Activated gamma-delta T cell treated with anti-CD3 and anti-CD28 coated beads, Interleukin-2, amount 50 U/mL, for 16 hours (primary cell): ENCODE results near the gene TPST2.

Source experiments
- DNase-seq: peaks from one replicate; pipeline ENCODE4 v3.0.0-alpha.2; 2020; ENCODE audit warnings: low read depth

Gene TPST2

DNA sequence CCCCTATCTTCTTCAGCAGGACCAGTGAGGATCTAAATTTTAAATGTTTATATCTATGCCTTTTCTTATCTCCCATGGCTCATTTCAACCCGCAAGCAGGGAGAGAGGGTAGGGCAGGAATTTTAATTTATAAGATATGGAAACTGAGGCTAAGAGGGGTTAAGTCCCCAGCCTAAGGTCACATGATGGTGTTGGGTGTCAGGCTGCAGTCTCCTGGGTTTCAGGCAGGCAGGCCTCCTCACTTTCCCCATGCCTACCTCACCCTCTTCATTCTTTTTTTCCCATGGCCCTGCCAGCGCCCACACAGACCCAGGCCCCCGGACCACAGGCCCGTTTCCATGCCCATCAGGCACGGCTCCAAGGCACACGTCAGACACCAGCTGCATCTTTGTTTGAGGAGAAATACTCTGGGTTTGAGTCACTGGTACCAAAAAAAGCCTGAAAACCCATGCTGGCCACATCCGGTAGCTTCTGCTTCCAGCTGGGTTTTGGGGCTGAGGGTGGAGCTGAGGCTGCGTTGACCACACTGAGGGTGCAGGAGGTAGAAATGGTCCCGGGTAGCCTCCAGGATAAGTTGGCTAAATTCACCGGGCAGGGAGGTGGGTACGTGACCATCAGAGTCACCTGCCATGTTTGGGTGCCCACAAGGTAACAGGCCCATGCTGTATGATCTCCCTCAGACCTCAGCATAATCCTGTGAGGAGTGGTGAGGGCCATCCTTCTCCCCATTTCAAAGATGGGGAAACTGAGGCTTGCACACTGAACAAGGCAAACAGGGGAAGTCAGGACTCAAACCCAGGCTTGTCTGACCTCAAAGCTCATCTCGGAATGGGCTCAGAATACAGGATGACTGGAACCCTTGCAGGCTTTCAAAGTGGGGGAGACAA lies 20.4 kb upstream of the TPST2 start:
- DNase-seq: no peak

DNA sequence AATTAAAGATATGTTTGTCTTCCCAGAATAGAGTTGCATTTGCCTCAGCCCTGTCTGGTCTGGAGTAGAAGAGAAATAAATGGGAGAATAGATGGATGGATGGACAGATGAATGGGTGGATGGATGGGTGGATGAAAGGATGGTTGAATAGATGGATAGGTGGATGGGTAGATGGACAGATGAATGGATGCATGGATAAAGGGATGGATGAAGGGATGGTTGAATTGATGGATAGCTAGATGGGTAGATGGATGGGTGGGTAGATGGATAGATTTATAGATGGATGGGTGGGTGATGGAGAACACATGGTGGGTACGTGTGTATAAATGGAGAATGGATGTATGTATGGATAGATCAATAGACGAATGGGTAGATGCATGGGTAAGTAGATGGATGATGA lies 19.4 kb upstream of the TPST2 start:
- no peak for DNase-seq

DNA sequence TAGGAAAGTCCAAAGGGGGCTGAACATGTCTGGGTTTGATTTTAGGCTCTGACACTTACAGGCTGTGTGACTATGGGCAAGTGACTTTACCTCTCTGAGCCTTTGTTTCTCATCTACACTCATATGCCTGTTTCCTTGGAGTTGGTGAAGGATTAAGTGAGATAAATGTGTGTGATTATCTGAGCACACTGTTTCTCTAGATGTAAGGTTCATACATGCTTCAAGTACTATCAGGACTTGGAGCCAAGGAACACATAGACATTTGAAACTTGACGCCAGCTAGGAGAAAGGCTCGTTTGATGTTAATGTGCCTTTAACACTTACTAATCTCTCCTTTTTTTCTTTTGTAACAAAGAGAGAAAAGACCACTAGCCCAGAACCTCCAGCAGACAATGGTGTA lies 18.2 kb upstream of the TPST2 start:
- no peak for DNase-seq

GRCh38 chr22:26606611-26607010 lies 16.7 kb upstream of the TPST2 start:
- DNase-seq: no peak

DNA sequence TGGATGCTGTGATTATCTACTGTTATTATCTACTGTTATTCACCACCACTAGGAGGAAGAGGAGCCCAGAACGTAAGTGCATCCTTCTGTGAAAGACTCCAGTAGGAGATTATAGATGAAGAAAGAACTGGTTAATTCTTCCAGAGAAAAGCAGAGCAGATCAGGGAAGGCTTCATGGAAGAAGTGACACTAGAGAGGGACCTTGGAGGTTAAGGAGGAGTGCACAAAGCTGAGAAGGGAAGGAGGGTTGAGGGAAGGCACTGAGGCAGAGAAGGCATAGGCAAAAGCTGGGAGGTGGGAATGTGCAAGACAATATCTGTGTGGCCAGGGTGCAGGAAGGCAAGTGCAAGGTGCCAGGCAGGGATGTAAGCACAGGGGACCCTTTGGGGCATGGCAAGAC lies 14.4 kb upstream of the TPST2 start:
- no peak for DNase-seq

- no peak for DNase-seq
These were observed 12.2 kb upstream of the TPST2 start for GRCh38 chr22:26602127-26602526.

- no peak for DNase-seq
These were observed 11.8 kb upstream of the TPST2 start for GRCh38 chr22:26601726-26602125.

DNA sequence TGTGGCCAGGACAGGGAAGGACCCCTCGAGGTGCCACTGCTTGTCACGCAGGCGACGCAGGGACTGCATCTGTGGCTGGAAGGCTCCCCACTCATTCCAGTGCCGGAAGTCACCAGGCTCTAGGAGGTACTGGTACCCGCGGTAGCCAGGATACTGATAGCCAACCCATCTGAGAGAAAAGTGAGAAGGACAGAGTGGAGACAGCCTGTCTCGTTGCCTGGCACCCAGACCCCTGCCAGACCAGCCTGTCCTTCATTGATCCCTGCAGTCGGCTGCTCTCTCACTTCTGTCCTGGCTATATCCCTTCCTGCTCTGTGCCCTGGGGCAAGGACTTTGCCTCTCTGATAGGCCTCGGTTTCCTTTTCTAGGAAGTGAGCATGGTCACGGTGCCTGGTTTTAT lies 9.6 kb upstream of the TPST2 start:
- DNase-seq: no peak

DNA sequence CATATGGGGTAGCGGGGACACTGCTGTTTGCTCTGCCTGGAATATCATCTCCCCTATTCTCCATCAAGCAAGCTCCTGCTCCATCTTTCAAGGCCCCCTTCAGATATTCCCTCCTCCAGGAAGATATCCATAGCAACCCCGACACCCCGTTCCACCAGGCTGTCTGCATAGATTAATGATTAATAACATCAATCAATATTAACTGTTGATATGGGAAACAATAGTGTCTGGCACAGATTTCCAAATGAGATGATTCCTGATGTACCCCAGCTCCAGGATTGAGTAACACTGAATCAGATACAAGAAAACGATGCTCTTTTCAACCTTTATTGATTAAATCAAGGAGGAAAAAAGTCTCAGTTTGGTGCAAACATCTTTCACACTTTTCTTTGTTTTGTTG lies 7.5 kb upstream of the TPST2 start:
- DNase-seq: no peak

- peak; percentile 31 for DNase-seq
These were observed 7.1 kb upstream of the TPST2 start for GRCh38 chr22:26597026-26597425.

- DNase-seq: no peak
These were observed 3.8 kb upstream of the TPST2 start for GRCh38 chr22:26593763-26594162.

- DNase-seq: peak; percentile 42
These were observed 2.5 kb upstream of the TPST2 start for GRCh38 chr22:26592421-26592891.

DNA sequence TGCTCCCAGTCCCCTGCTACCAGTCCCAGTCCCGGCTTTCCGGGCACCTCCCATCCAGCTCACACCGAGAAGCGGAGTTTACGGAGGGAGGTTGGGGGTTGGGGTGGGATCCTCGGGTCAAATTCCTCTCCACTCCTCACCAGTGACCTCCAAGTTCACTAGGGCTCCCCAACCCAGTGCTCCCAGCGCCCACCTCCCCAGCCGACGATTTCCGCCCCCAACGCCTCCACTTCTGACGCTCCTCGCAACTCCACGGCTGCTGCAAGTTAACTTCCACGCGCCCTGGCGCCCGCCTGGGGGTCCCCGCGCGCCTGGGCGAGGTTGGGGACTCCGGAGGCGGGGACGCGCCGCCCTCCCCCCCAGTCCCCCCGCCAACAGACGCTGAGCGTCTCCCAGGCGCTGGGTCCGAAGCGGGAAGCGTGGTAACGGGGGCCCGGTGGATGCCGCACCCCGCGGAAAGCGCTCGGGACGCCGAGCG lies 526 bp downstream of the TPST2 start:
- no peak for DNase-seq

DNA sequence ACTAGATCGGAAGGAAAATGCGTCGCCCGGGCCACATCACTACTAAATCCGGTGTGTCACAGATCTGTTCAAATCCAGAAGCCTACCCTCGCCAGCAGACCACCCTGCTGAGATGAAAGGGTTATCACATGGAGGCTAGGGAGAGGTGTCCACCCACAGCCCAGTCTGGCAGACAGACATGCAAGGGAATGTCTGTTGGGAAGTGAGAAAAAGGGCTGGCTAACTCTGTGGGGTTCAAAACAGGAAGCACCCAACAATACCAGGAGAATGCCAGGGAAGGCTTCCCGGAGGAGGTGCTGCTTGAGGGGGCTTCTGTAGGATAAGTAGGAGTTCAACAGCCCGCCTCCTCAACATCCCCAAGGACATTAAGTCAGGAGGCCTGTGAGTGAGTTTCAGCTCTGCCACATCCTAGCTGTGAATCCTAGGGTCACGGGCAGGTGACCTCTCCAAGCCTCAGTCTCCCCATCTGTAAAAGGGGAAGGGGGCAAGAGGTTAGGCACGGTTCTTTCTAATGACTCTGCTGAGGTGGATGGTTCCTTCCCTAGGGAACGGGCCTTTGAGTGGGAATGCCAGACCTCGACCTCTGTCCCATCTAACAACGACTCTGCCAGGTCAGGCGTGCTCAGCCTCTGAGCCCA lies 1.1 kb downstream of the TPST2 start:
- DNase-seq: no peak

DNA sequence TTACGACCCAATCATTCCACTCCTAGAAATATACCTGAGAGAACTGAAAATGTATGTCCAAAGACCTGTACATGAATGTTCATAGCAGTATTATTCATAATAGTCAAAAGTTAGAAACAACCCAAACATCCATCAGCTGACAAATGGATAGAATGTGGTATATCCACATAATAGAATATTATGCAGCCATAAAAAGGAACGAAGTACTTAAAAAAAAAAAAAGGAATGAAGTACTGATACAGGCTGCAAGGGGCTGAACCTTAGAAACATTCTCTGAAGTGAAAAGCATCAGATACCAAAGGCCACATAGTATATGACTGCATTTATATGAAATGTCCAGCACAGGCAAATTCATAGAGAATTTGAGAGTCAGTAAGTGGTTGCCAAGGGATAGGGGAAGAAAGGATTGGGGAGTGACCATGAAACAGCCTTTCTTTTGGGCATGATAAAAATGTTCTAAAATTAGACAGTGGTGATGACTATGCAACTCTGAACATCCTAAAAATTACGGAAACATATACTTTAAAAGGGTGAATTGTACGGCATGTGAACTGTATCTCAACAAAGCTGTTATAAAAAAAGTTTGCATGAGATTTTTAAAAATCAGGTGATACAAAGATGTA lies 1.8 kb downstream of the TPST2 start:
- no peak for DNase-seq

DNA sequence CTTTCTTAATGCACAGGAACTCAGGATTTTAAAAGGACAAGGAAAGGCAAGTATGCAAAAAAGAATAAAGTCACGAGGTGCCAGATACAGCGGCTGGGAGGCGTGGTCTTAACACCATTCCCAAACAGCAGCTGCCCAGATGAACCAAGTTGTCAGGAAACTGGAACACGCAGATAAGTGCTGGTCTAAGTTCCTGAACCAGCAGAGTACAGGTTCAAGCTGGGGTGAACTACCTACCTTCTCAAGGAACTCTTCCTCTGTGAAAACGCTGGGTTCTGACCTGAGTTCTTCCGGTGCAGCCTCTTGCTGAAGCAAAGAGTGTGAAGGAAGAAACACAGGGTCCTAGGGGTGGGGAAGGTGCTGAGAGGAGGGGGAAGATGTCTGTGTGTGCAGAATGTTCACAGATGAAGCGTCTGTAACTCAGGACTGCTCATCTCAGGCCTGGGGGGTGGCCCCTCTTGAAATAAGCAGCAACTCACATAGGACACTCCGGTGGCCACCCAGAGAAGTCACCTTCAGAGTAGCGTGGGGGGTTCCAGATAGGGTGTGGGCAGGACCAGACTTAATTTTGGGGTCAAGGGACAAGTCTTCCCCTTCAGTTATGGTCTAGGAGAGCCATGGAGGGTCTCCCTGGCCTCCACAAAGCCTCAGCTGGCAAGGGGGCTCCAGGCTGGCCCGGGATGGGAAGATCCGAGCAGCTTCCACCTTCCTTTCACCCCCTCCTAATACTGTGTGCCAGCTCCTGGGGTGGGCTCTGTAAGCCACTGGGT lies 3.2 kb downstream of the TPST2 start:
- DNase-seq: peak; percentile 16

GRCh38 chr22:26585104-26585790 lies 4.7 kb downstream of the TPST2 start:
- DNase-seq: no peak

GRCh38 chr22:26584010-26584409 lies 5.9 kb downstream of the TPST2 start:
- DNase-seq: no peak

DNA sequence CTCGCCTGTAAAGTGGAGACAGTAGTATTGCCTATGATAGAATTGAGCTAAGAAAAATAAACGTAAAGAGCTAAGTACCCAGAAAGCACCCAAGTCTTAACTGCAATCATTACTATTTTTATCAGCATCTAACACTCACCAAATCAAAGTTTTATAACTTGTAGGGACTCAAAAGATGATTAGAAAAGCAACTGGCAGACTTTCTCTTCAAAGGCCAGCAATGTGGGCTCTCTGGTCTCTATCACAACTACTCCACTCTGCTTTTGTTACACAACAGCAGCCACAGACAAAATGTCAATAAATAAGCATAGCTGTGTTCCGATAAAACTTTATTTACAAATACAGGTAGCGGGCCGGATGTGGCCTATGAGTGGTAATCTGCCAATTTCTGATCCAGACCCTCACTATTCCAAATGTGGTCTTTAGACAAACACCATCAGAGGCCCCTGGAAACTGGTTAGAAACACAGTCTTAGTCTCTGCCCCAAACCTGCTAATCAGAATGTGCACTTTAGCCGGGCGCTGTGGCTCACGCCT lies 8.2 kb downstream of the TPST2 start:
- no peak for DNase-seq

DNA sequence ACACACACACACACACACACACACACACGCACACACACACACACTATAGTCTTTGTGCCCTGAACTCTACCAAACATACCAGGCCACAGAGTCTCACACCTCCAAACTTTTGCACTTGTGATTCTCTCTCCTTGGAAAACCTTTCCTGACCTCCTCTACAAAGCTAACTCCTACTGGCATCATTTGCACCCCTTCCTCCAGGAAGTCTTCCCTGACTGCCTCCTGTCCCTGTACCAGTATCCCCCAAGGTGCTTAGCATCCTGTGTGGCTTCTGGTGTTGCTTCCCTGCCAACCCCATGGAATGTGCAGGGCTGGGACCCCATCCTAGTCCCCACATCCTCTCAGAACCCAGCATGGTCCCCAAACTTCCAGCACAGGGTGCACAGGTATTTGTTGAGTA lies 8.9 kb downstream of the TPST2 start:
- DNase-seq: no peak

GRCh38 chr22:26580240-26580962 lies 9.5 kb downstream of the TPST2 start:
- no peak for DNase-seq
